HepG2 (cell line): ENCODE data around the gene LASP1. TPM values are rescaled to one million over a fixed set of nuclear protein-coding genes. Genes with fewer than 3 reads are reported as not detected.

Experiments used
- AGO1 ChIP-seq: fragments of 200-400 bp; formaldehyde crosslinking; IDR thresholded peaks from 2 replicates; pipeline ENCODE4 v1.6.1; 2017; ENCODE audit warnings: mild to moderate bottlenecking, low read depth, low read length, moderate library complexity; ENCODE audit not compliant: poor library complexity, severe bottlenecking
- CCAR2 ChIP-seq: fragments of 200-400 bp; formaldehyde crosslinking; optimal IDR thresholded peaks from 2 replicates; pipeline ENCODE3; 2018; ENCODE audit warnings: low read depth, mild to moderate bottlenecking, low read length, moderate library complexity
- CEBPB ChIP-seq: IDR thresholded peaks from 2 replicates; pipeline ENCODE4 v1.6.1; 2011; ENCODE audit warnings: low read depth, low read length, improper control_type of control experiment, borderline replicate concordance
- GTF2F1 ChIP-seq: fragments of 150-350 bp; IDR thresholded peaks from 2 replicates; pipeline ENCODE4 v1.6.1; 2014; ENCODE audit warnings: low read length
- HOXD1 ChIP-seq: sonication (generic); formaldehyde crosslinking; IDR thresholded peaks from 2 replicates; pipeline ENCODE4 v1.5.0; 2020; ENCODE audit warnings: missing genetic modification reagents
- IRF2 ChIP-seq: IDR thresholded peaks from 2 replicates; pipeline ENCODE4 v1.6.1; 2018; ENCODE audit warnings: missing genetic modification reagents, missing compliant biosample characterization
- MED8 ChIP-seq: sonication (generic); formaldehyde crosslinking; IDR thresholded peaks from 2 replicates; pipeline ENCODE4 v1.8.1; 2023; ENCODE audit warnings: mild to moderate bottlenecking, missing genetic modification reagents; ENCODE audit not compliant: insufficient replicate concordance
- MIER3 ChIP-seq: IDR thresholded peaks from 2 replicates; pipeline ENCODE4 v1.6.1; 2016; ENCODE audit warnings: missing compliant biosample characterization, borderline replicate concordance
- NR0B2 ChIP-seq: sonication (generic); formaldehyde crosslinking; IDR thresholded peaks from 2 replicates; pipeline ENCODE4 v1.4.0; 2020; ENCODE audit warnings: mild to moderate bottlenecking, missing genetic modification reagents
- NR2F6 ChIP-seq, 2 experiments: IDR thresholded peaks; 2 replicates each; pipeline ENCODE4 v1.6.1; 2016; ENCODE audit warnings: antibody characterized with exemption in 1 of 2, mild to moderate bottlenecking in 1 of 2
- ONECUT2 ChIP-seq: sonication (generic); formaldehyde crosslinking; IDR thresholded peaks from 2 replicates; pipeline ENCODE4 v1.4.0; 2020; ENCODE audit warnings: missing genetic modification reagents
- PLRG1 ChIP-seq: fragments of 450-650 bp; conservative IDR thresholded peaks from 2 replicates; pipeline ENCODE4 v1.6.1; 2016
- POGZ ChIP-seq: sonication (generic); formaldehyde crosslinking; IDR thresholded peaks from 2 replicates; pipeline ENCODE4 v1.4.0; 2020; ENCODE audit warnings: mild to moderate bottlenecking, missing genetic modification reagents
- REST ChIP-seq, 2 experiments: IDR thresholded peaks; 2 replicates each; pipeline ENCODE4 v1.6.1; 2011 to 2012; ENCODE audit warnings: low read length in 2 of 2, borderline replicate concordance in 1 of 2, low read depth in 1 of 2, mild to moderate bottlenecking in 1 of 2, moderate library complexity in 1 of 2
- THYN1 ChIP-seq: sonication (generic); formaldehyde crosslinking; IDR thresholded peaks from 2 replicates; pipeline ENCODE4 v1.8.1; 2023; ENCODE audit warnings: low read depth, mild to moderate bottlenecking, moderate library complexity, missing genetic modification reagents, borderline replicate concordance
- ZBTB3 ChIP-seq: sonication (generic); formaldehyde crosslinking; IDR thresholded peaks from 2 replicates; pipeline ENCODE4 v1.4.0; 2020; ENCODE audit warnings: low read depth, mild to moderate bottlenecking, moderate library complexity, missing genetic modification reagents, borderline replicate concordance
- ZFP90 ChIP-seq: sonication (generic); formaldehyde crosslinking; IDR thresholded peaks from 2 replicates; pipeline ENCODE4 v1.8.0; 2022; ENCODE audit warnings: missing genetic modification reagents, mild to moderate bottlenecking, inconsistent platforms, borderline replicate concordance
- ZNF205 ChIP-seq: IDR thresholded peaks from 2 replicates; pipeline ENCODE4 v1.6.1; 2018; ENCODE audit warnings: missing biosample characterization, missing genetic modification reagents
- ZNF24 ChIP-seq: fragments of 450-650 bp; IDR thresholded peaks from 2 replicates; pipeline ENCODE4 v1.6.1; 2017; ENCODE audit warnings: antibody characterized with exemption, mild to moderate bottlenecking
- ZNF414 ChIP-seq: sonication (generic); formaldehyde crosslinking; IDR thresholded peaks from 2 replicates; pipeline ENCODE4 v1.5.0; 2020; ENCODE audit warnings: missing genetic modification reagents
- ZNF446 ChIP-seq: sonication (generic); formaldehyde crosslinking; IDR thresholded peaks from 2 replicates; pipeline ENCODE4 v1.5.0; 2020; ENCODE audit warnings: mild to moderate bottlenecking, missing genetic modification reagents
- ZNF839 ChIP-seq: sonication (generic); formaldehyde crosslinking; IDR thresholded peaks from 2 replicates; pipeline ENCODE4 v1.4.0; 2020; ENCODE audit warnings: missing genetic modification reagents, mild to moderate bottlenecking, borderline replicate concordance
- polyA plus RNA-seq, 8 experiments: library from polyadenylated mRNA; depleted of rRNA in 3 of 8; stranded (reverse) in 7 of 8; unstranded in 1 of 8; fragments of >200 nt; fragmentation: Illumina TruSeq in 4 of 8; extraction: Trizol in 4 of 8; gene quantifications; 2 replicates each; pipeline versions ENCODE4 v1.2.1 to v1.2.3, GENCODE V29; 2011 to 2016; ENCODE audit warnings: low read depth in 4 of 8, missing spikeins in 1 of 8, mixed read lengths in 1 of 8; ENCODE audit not compliant: insufficient read depth in 1 of 8
- total RNA-seq, 5 experiments: library from RNA; depleted of rRNA; stranded (reverse); fragments of >200 nt; fragmentation: Illumina TruSeq; extraction: Trizol; gene quantifications; 2 replicates each; pipeline ENCODE4 v1.2.3, GENCODE V29; 2016; ENCODE audit warnings: low read depth in 1 of 5
- TF ChIP-seq, protein P1 (sequence below): sonication (generic); formaldehyde crosslinking; conservative IDR thresholded peaks from 2 replicates; pipeline ENCODE4 v1.4.0; 2020; ENCODE audit warnings: missing genetic modification reagents

Gene LASP1
- total and polyA plus RNA-seq, 2 of the 13 experiments (the other 11 are each of a cell fraction or from before 2014, with no cell fraction given) = 70.1 to 97.0 TPM

- TF ChIP-seq POGZ (CRISPR knock-in tag) = no peak
- no peak for TF ChIP-seq NR0B2
- 0 out of 2 replicates have a peak, but pooled peaks have one; percentile 5 for TF ChIP-seq ZBTB3
- TF ChIP-seq THYN1 (CRISPR knock-in tag) = no peak
- TF ChIP-seq ZNF205 (CRISPR knock-in tag) = peak; percentile 71; the same call in 1 of the 2 replicates
- no peak for TF ChIP-seq ONECUT2
- peak; percentile 55 for TF ChIP-seq IRF2 (CRISPR knock-in tag)
- no peak for TF ChIP-seq CEBPB
- no peak for TF ChIP-seq PLRG1
- TF ChIP-seq ZNF839 = no peak
- TF ChIP-seq CCAR2 = no peak
- no peak for TF ChIP-seq AGO1
- peak; percentile 73; the same call in 1 of the 2 replicates for TF ChIP-seq MIER3
- TF ChIP-seq ZNF446 (CRISPR knock-in tag) = no peak
- no peak for TF ChIP-seq HOXD1
- TF ChIP-seq ZFP90 (CRISPR knock-in tag) = no peak
- peak; percentile 71 for TF ChIP-seq NR2F6 (IDR thresholded peaks at IDR 0.05)
- peak; percentile 88 for TF ChIP-seq NR2F6 (CRISPR knock-in tag; IDR thresholded peaks at IDR 0.05)
- TF ChIP-seq GTF2F1 = no peak
- TF ChIP-seq ZNF414 = 0 out of 2 replicates have a peak, but pooled peaks have one; percentile 59
- no peak for TF ChIP-seq MED8 (CRISPR knock-in tag)
- no peak for TF ChIP-seq ZNF24
- TF ChIP-seq REST (IDR thresholded peaks at IDR 0.05; ENCODE audit: borderline replicate concordance in 1 of 2, low read depth in 1 of 2, low read length in 2 of 2) = no peak
- TF ChIP-seq, protein P1, sequence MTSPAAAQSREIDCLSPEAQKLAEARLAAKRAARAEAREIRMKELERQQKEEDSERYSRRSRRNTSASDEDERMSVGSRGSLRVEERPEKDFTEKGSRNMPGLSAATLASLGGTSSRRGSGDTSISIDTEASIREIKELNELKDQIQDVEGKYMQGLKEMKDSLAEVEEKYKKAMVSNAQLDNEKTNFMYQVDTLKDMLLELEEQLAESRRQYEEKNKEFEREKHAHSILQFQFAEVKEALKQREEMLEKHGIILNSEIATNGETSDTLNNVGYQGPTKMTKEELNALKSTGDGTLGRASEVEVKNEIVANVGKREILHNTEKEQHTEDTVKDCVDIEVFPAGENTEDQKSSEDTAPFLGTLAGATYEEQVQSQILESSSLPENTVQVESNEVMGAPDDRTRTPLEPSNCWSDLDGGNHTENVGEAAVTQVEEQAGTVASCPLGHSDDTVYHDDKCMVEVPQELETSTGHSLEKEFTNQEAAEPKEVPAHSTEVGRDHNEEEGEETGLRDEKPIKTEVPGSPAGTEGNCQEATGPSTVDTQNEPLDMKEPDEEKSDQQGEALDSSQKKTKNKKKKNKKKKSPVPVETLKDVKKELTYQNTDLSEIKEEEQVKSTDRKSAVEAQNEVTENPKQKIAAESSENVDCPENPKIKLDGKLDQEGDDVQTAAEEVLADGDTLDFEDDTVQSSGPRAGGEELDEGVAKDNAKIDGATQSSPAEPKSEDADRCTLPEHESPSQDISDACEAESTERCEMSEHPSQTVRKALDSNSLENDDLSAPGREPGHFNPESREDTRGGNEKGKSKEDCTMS (CRISPR knock-in tag) = no peak
Observed at GRCh38 chr17:38872671-38873385, 3.0 kb downstream of the LASP1 start (continued).
